Right lobe of liver (tissue), 4 donors: ENCODE data around the gene ZNF701.

Experiments
- POLR2A ChIP-seq: fragments of 450-650 bp; IDR thresholded peaks from one replicate; pipeline ENCODE4 v1.6.1; 2017; ENCODE audit warnings: antibody characterized with exemption, mild to moderate bottlenecking
- TF ChIP-seq, protein P1 (sequence below), 4 donors: fragments of 200-600 bp in 3 of 4; fragments of 450-650 bp in 1 of 4; IDR thresholded peaks; one replicate each; pipeline versions ENCODE4 v1.5.1 to v1.8.0; 2016 to 2022; ENCODE audit warnings: antibody characterized with exemption in 4 of 4, mild to moderate bottlenecking in 2 of 4
- donor health status: DM: no; HTN: no; CAD: no.
- donor health status: DM: no; HTN: no; CAD: no.
- donor health status: DM: no; HTN: yes; CAD: no.

DNA sequence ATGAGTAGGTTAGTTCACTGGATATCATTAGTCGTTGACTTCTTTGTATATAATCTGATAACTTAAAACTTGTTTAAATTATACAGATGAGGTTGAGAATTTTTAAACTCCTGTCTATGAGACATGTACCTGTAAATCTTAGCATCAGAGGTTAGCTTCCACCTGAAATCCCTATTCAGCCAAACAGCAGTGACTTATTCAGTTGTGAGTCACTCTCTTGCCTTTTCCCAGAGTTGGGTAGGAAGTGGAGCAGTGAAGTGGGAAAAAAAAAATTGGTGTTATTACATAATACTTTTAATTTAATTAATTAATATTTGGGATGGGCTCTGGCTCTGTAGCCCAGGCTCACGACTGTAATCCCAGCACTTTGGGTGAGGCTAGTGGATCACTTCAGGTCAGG, 32.9 kb downstream of the ZNF701 start:
- TF ChIP-seq, protein P1, sequence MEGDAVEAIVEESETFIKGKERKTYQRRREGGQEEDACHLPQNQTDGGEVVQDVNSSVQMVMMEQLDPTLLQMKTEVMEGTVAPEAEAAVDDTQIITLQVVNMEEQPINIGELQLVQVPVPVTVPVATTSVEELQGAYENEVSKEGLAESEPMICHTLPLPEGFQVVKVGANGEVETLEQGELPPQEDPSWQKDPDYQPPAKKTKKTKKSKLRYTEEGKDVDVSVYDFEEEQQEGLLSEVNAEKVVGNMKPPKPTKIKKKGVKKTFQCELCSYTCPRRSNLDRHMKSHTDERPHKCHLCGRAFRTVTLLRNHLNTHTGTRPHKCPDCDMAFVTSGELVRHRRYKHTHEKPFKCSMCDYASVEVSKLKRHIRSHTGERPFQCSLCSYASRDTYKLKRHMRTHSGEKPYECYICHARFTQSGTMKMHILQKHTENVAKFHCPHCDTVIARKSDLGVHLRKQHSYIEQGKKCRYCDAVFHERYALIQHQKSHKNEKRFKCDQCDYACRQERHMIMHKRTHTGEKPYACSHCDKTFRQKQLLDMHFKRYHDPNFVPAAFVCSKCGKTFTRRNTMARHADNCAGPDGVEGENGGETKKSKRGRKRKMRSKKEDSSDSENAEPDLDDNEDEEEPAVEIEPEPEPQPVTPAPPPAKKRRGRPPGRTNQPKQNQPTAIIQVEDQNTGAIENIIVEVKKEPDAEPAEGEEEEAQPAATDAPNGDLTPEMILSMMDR (IDR thresholded peaks at IDR 0.05), result no peak
- TF ChIP-seq POLR2A, result no peak
